GM12891 (cell line): ENCODE results near the gene RABEP2.

Source experiments
- DNase-seq: peaks from one replicate; pipeline ENCODE4 v3.0.0; 2011; ENCODE audit warnings: low spot score; ENCODE audit not compliant: insufficient read length
- FAIRE-seq: peaks from 2 replicates; lab custom pipeline; 2011; peaks lifted over from hg19 to GRCh38; lab: Jason Lieb, UNC
- PAX5 ChIP-seq: IDR thresholded peaks from 2 replicates; pipeline ENCODE4 v1.6.1; 2011; ENCODE audit warnings: low read length, moderate library complexity, mild to moderate bottlenecking; ENCODE audit not compliant: insufficient read depth, severe bottlenecking
- POLR2A ChIP-seq: IDR thresholded peaks from 2 replicates; pipeline ENCODE4 v1.6.1; 2011; ENCODE audit warnings: low read depth, low read length, control low read depth
- POLR2AphosphoS5 ChIP-seq: IDR thresholded peaks from 2 replicates; pipeline ENCODE4 v1.6.1; 2011; ENCODE audit warnings: low read depth, low read length, control low read depth
- POU2F2 ChIP-seq: IDR thresholded peaks from 2 replicates; pipeline ENCODE4 v1.6.1; 2011; ENCODE audit warnings: low read depth, mild to moderate bottlenecking, control low read depth, low read length, moderate library complexity
- SPI1 ChIP-seq: IDR thresholded peaks from 2 replicates; pipeline ENCODE4 v1.6.1; 2011; ENCODE audit warnings: low read depth, low read length, control low read depth
- TAF1 ChIP-seq: IDR thresholded peaks from 2 replicates; pipeline ENCODE4 v1.6.1; 2011; ENCODE audit warnings: low read depth, low read length, control low read depth

Gene RABEP2

GRCh38 chr16:28924399-28924761 is 658 bp downstream of the RABEP2 start:
- DNase-seq (no peak), FAIRE-seq (no peak)
- TF ChIP-seq TAF1 (no peak), POU2F2 (no peak), PAX5 (no peak), POLR2AphosphoS5 (no peak), POLR2A (no peak), SPI1 (no peak)

- peak; percentile 60 for DNase-seq
- no peak for FAIRE-seq
- TF ChIP-seq POLR2A (peak; percentile 48; the same call in 1 of the 2 replicates), PAX5 (no peak), POU2F2 (peak; percentile 94), SPI1 (peak; percentile 94), POLR2AphosphoS5 (0 out of 2 replicates have a peak, but pooled peaks have one; percentile 19)
Measured at GRCh38 chr16:28923652-28924398, 1.2 kb downstream of the RABEP2 start.

GRCh38 chr16:28923231-28923587 is 1.8 kb downstream of the RABEP2 start:
- TF ChIP-seq SPI1 (no peak), TAF1 (no peak), POLR2AphosphoS5 (no peak), POLR2A (no peak)
- DNase-seq (no peak), FAIRE-seq (no peak)

GRCh38 chr16:28918698-28919097 is 6.3 kb downstream of the RABEP2 start:
- FAIRE-seq: no peak
- TF ChIP-seq POU2F2: no peak
- TF ChIP-seq PAX5: no peak
- TF ChIP-seq POLR2AphosphoS5: no peak
- TF ChIP-seq TAF1: no peak
- TF ChIP-seq SPI1: no peak
- no peak for TF ChIP-seq POLR2A
- DNase-seq: no peak

- FAIRE-seq (no peak), DNase-seq (no peak)
- no peak for TF ChIP-seq TAF1
- TF ChIP-seq POU2F2: no peak
- no peak for TF ChIP-seq POLR2AphosphoS5
- no peak for TF ChIP-seq POLR2A
- no peak for TF ChIP-seq PAX5
- TF ChIP-seq SPI1: no peak
Measured at GRCh38 chr16:28917095-28917494, 7.9 kb downstream of the RABEP2 start.

- DNase-seq (no peak), FAIRE-seq (no peak)
Measured at GRCh38 chr16:28915181-28915580, 9.9 kb downstream of the RABEP2 start.

DNA sequence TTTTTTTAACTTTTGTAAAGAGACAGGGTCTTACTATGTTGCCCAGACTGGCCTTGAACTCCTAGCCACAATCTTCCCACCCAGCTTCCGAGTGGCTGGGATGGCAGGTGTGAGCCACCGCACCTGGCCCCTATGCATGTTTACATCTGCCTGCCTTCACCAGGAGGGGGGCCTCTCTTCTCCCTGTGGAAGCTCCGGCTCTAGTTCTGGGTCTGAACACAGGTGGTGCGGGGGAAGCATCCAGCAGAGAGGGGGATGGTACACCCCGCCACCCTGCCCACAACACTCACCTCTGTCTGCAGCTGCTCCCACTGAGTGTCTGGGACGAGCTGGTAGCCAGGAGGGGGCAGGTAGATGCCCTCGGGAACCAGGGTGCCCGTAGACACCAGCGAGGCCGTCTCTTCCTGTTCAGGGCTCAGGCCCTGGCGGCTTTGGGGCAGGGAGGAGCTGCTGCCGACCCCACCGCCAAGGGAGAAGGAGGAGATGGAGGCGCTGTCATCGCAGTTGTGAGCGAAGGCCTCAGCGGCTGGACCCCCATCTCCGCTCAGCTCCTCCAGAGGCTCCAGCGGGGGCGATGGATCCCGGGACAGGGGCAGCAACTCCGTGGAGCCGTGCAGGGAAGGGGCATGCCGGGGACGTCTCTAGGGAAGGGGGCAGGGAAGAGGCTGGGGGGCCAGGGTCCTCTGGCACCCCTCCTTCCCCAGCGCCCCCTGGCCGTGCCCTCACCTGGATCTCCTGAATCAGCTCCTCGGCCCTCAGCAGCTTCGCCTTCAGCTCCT is 10.9 kb downstream of the RABEP2 start:
- no peak for DNase-seq
- no peak for TF ChIP-seq PAX5
- TF ChIP-seq TAF1: no peak
- TF ChIP-seq SPI1: no peak
- TF ChIP-seq POLR2A: no peak
- TF ChIP-seq POLR2AphosphoS5: no peak
- TF ChIP-seq POU2F2: no peak
- FAIRE-seq: no peak

More at GRCh38 chr16:28915181-28915580, 9.9 kb downstream of the RABEP2 start:
- TF ChIP-seq POU2F2 (no peak), POLR2AphosphoS5 (no peak), POLR2A (no peak), TAF1 (no peak), SPI1 (no peak), PAX5 (no peak)

DNA sequence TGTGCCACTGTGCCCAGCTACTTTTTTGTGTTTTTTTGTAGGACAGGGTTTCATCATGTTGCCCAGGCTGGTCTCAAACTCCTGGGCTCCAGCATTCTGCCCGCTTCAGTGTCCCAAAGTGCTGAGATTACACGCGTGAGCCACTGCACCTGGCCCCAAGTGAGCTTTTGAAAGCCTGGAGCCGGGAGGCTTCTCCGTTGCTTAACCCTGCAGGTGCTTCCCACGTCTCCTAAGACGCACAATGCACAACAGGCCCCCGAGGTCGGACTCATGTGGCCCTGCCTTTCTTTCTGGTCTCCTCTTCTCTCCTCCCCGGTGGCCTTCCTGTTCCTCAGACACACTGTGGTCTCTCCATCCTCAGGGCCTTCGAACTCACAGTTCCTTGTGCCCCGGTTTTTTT is 12.5 kb downstream of the RABEP2 start:
- TF ChIP-seq POLR2AphosphoS5 (no peak), SPI1 (no peak), POU2F2 (no peak), POLR2A (no peak), TAF1 (no peak), PAX5 (no peak)
- no peak for FAIRE-seq
- no peak for DNase-seq

DNA sequence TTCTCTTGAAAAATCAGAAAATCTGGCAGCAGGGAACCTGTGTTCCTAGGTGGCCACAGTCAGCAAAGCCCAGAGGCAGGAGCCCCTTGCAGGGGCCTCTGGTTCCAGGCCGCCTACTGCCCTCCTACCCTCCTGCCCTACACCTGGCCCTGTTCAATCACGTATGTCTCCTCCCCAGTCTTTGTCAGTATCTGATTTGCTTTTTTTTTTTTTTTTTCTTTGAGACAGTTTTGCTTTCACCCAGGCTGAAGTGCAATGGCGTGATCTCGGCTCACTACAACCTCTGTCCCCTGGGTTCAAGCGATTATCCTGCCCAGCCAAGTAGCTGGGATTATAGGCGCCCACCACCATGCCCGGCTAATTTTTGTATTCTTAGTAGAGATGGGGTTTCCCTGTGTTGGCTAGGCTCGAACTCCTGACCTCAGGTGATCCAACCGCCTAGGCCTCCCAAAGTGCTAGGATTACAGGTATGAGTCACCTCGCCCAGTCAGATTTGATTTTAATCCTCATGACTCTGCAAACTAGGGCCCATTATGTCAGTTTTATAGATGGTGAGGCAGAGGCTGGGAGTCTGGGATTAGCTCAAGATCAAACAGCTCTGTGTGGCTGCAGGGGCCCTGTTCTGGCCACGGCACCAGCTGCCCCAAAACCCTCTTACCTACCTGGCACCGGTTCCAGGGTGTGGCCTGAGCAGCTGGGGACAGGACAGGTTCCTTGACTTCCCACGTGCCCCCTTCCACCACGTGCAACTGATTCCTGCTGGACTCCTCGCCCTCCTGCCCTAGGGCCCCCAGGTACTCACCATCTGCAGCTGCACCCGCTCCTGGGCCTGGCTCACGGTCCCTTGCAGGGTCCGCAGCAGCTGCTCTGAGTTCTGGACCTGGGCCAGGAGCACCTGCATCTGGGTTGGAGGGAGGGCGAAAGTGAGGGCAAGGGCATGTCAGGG is 14.7 kb downstream of the RABEP2 start:
- peak; percentile 89 for FAIRE-seq

More for the DNA sequence above, 14.7 kb downstream of the RABEP2 start:
- TF ChIP-seq SPI1 (no peak), POU2F2 (no peak), POLR2AphosphoS5 (no peak), PAX5 (no peak), POLR2A (no peak), TAF1 (no peak)
- DNase-seq: no peak
